Embryonic facial prominence (tissue), 1 donor: Measurements from ENCODE around the gene GLI2.

Experiments used
- DNase-seq: peaks from one replicate; pipeline ENCODE4 v3.0.0-alpha.2; 2016; ENCODE audit errors: extremely low spot score

The GLI2 gene

DNA sequence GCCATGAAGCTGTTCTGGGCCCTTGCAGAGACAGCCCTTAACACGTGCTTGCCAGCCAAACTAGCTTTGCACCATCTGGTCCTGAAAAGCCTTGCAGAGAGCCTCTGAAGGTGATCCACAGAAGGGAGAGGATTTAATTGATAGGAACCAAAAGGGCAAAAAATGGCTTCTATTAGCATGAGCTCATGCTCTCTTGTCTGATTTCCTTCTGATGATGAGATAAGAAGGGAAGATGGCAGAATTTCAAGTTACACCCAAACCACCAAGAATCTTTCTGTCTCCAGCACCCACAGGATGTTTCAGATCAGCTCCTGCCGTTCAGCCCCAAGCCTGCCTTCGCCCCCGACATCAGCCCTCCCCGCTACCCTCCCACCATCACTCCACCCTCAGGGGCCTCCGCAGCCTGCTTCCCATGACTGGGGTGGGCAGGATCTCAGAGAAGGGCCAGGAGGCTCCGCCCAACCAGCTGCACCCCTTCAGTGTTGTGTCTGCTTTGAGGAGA is 23.4 kb upstream of the GLI2 start:
- no peak for DNase-seq

DNA sequence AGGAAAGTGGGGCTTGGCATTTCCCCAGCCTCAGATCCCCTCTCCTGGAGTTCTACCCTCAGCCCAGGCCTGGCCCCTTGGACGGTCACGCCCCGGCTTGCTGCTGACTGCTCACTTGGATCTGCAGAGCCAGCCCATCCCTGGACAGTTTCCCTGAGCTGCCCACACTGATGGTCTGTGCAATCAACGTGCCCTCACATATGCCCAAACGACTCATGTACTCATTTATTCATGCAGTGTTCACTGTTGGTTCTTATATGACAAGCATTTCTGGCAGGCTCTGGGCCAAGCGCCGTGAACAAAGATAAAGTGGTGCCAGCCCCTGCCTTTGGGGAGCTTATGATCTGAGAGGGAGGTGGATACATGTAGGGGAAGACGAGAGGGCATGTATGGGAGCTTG is 20.3 kb upstream of the GLI2 start:
- no peak for DNase-seq

- DNase-seq, result no peak
Observed at GRCh38 chr2:120715941-120716340, 19.7 kb upstream of the GLI2 start.

DNA sequence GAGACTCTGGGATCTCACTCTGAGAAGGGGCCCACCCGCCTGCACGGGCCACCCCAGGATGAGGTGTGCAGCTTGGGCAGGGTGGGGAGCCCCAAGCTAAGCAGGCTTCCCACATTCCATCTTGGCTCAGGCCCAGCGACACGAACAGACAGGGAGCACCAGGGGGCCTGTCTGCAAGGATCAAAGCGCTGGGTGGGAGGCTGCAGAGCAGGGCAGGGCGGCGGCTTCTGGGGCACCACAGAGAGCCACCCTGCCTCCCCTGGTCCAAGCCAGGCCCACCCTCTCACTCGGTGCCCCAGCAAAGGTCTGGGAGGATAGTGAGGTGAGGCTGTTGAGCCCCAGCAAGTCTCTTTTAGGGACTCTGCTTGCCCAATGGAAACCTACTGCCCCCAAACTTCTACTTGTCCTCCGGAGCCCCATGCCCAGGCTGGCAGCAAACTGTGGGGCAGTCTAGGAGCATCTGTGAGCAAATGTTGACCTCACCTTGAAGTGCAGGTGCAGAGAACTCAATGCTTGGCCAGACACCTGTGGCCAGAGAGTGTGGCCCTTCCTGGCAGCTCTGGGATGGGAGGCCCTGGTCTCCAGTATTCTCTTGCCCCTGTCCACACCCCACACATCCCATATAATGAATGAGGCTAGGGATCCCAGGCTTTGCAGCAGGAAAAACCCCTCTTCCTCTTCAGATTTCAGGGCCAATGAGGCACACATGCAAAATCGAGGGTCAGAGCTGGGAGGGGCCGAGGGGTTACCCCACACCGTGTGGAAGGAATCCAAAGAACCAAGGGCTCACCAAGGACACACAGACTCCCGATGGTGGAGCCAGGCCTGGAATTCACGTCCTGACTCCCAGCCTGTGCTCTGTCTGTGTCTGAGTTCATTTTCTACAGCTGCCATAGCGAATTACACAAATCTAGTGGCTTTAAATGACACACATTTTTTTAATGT is 18.8 kb upstream of the GLI2 start:
- no peak for DNase-seq

DNA sequence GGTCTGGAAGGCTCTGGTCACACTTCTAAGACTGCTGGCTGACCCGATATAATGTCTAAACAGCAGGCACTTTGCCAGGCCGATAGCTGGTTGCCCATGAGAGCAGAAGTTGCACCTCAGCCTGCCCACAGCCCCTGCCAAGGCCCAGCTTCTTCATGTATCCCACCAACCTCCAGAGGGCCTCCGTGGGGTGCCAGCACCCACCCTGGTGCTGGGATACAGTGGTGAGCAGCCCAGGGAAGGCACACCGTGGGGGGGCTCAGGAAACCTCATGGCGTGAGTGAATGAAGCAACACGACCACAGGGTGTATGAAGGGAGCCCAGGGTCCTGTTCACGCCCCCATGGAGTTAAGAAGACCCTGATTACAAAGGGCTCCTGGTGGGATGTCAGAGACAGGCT is 16.2 kb upstream of the GLI2 start:
- DNase-seq, result no peak

DNA sequence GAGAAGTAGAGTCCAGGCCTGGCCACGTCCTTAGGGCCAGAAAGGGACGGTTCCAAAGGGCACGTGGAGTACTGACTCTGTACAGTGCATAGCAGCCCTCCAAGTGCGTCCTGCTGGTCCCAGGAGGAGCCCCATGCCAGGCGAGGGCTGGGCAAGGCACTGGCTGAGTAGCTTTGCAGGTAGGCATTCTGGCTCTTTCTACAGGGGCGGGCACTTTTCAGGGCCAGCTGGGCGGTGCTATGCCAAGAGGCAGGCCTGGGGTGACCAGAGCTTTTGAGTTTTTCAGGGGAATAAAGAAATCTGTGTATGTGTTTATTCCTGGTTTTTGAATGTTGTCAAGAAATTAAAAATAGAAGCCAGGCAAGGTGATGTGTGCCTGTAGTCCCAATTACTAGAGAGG is 15.4 kb upstream of the GLI2 start:
- no peak for DNase-seq

DNA sequence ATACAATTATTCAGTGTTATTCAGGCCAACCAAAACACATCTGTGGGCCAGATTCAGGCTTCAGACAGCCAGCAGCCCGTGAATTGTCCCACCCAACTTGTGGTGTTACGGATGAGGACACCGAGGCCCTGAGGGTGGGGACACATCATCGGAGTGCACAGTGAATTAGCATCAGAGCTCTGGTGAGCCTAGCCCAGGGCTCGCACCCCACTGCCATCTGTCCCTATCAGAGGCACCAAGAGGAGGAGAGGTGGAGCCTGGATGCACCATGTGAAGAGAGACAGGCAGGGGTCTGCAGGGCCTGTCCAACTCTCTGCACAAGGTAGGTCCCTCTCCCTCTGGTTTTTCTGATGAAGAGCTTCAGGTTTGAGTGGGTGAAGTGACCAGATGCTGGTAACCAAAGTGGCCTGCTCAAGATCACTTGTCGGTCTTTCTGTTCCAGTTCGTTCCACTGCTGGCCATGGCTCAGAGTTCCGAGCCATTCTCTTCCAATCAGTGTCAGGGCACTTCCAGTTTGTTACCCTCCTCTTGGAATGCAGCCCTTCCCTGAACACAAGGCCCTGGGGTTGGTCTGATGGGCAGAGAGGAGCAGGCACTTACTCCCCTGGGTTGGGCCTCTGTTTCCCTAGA is 14.8 kb upstream of the GLI2 start:
- no peak for DNase-seq

- no peak for DNase-seq
Observed at GRCh38 chr2:120722246-120722567, 13.5 kb upstream of the GLI2 start.

GRCh38 chr2:120722568-120723421 is 12.9 kb upstream of the GLI2 start:
- DNase-seq, result no peak

- DNase-seq, result no peak
Observed at GRCh38 chr2:120726245-120726644, 9.4 kb upstream of the GLI2 start.

GRCh38 chr2:120729406-120730399 is 6.0 kb upstream of the GLI2 start:
- DNase-seq, result no peak

DNA sequence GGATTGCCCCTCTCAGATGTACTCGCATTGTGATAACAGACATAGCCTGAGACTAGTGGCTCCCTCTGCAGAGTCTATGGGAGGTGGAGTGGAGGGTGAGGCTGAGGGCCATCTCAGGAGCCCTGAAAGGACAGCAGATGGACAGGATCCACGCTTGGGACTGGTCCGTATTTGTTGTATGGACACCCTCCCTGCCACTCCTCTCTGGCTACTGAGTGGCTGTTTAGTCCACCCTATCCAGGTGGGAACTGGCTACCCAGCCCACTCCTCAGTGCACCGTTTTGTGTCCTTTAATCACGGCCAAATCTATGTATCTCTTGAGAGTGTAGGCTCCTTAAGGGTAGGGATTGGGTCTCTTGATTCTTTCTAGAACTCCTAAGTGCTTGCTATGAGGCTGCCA is 4.5 kb upstream of the GLI2 start:
- no peak for DNase-seq

DNA sequence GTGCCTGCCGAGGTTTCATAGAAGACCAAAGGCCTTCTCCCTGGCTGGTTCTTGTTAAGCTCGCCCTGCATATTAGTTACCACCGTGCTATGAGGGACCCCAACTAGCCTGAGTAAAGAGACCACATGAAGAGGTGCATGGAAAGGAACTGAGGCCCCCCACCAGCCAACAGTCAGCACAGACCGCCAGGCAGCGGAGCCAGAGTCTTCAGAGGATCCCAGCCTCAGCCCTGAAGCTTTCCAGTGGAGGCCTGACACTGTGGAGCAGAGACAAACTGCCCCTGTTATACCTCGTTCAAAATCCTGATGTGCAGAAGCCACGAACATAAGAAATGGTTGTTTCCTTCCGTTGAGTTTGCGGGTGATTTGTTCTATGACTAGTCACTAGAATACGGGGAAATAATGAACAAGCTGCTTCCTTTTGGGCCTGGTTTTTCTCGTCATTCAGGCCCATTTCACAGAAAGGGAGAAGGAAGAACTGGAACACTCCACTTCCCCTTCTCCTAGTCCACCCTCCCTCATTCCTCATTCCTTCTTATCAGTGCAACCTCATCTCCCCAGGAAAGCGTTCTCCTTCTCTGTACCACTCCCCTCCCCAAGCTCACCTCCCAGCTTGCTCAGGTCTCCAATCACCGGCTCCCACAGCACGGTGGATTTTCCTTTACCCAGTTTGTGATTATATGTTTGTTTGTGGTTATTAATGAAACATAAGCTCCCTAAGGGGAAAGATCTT is 3.0 kb upstream of the GLI2 start:
- no peak for DNase-seq

DNA sequence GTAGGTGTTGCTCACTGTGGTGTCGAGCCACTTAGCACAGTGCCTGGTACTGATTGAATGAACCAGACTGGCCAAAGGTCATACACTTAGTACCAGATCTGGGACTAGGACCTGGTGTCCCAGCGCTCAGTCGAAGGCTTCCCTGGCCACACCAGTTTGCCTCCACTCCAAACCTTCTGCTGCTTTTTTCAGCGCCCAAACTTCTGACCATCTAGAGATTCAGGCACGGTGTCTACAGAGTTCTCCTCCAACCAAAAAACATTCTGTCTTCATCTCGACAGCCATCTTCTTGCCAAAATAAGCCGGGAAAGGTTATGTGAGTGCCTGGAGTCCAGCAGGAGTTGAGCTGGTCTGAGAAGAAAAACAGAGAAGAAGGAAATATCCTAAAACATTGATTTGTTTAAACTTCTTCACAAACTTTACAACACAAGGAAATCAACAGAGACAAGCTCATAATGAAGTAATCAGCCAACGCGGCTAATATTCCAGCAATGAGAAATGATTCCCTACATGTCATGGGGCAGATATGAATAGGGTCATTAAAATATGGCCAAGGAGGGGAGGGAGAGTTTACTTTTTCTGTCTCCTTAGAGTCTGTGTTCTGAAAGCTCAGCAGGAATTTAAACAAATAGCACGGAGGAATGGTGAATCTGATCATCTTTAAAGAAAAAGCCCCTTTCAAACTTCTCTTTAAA is 2.3 kb upstream of the GLI2 start:
- DNase-seq, result no peak

- peak; percentile 68 for DNase-seq
Observed at GRCh38 chr2:120734930-120735651, 577 bp upstream of the GLI2 start.

DNA sequence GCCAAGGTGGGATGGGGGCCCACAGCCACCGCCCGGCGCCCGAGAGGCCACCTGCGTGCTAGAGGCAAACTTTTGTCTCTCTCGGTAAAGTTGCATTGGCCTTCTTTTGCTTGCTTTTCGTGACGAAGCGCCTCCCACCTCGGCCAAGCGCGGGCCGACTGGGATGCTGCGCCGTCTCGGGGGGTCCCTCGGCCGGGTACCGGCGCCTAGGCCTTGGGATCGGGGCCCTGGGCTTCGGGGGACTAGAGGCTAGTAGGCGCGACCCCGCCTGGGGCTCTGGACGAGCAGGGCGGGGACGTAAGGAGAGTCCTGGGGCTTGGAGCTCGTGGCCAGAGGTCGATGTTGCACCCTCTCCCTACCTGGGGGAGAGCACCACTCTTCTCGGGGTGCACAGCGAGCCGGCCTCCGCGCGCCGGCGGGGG is 545 bp downstream of the GLI2 start:
- no peak for DNase-seq

DNA sequence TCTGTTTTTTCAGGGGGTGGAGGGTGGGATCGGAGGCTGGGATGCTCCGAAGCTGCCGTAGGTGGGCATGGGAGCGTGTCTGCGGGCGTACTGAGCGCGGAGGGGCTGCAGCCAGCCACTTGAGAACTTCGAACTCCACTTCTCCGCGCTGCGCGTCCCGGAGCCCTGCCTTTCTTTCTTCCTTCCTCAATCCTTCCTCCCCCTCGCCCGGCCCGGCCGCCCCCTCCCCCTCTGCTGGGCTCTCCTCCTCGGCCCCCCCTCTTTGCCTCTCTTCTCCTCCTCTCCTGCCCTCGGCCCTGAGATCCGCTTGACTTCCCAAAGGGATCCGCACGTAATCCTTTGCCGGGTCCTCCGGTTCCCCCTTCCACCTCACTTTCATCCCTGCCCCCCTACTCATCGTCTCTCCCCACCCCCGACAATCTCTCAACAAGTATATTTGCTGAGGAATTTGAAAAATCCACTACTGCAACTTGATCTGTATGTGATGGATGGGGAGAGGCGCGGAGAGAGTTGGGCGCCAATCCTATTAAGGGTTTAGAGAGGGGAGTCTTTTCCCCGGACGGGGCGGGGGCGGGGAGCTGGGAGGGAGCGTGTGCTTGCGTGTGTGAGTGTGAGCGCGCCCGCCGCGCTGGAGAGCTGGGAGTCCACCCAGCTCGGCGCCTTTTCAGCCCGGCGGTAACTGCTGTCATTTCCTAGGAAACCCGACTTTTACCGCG is 1.1 kb downstream of the GLI2 start:
- peak; percentile 82 for DNase-seq

- DNase-seq, result no peak
Observed at GRCh38 chr2:120737340-120738101, 1.9 kb downstream of the GLI2 start.
